Vagina (tissue), 2 donors: ENCODE data around the gene NUS1. TPM values are rescaled to one million over a fixed set of nuclear protein-coding genes. Genes with fewer than 3 reads are reported as not detected.
"Not testable (repeated sequence)": the region's sequence is repeated elsewhere in the genome, so short reads cannot be mapped to it uniquely, and the experiment has no call there.

ENCODE experiments used
- DNase-seq, 2 donors: peaks; one replicate each; pipeline ENCODE4 v3.0.0-alpha.2; 2017; ENCODE audit errors: extremely low spot score in 2 of 2
- H3K27ac ChIP-seq: fragments of 200-600 bp; sonication (generic); one replicate; pipeline ENCODE4 v1.5.1; 2019
- H3K27me3 ChIP-seq: fragments of 200-600 bp; sonication (generic); one replicate; pipeline ENCODE4 v1.5.1; 2019
- H3K36me3 ChIP-seq, 2 donors: fragments of 200-600 bp; sonication (generic); one replicate each; pipeline ENCODE4 v1.5.1; 2017 to 2019
- H3K4me1 ChIP-seq: fragments of 200-600 bp; sonication (generic); one replicate; pipeline ENCODE4 v1.5.1; 2019
- H3K4me3 ChIP-seq, 2 donors: fragments of 200-600 bp; sonication (generic); 1 replicate in 1 of 2; 2 replicates in 1 of 2; pipeline ENCODE4 v1.5.1; 2016 to 2019
- H3K9me3 ChIP-seq: fragments of 200-600 bp; sonication (generic); one replicate; pipeline ENCODE4 v1.5.1; 2019
- CTCF ChIP-seq, 3 experiments: fragments of 450-650 bp in 2 of 3; fragments of 200-600 bp in 1 of 3; sonication (generic) in 1 of 3; IDR thresholded peaks; one replicate each; pipeline ENCODE4 v1.5.1; 2017 to 2019; ENCODE audit warnings: antibody characterized with exemption in 3 of 3, mild to moderate bottlenecking in 2 of 3, moderate library complexity in 2 of 3
- POLR2A ChIP-seq, 2 donors: fragments of 450-650 bp; IDR thresholded peaks; one replicate each; pipeline ENCODE4 v1.6.1; 2017; ENCODE audit warnings: antibody characterized with exemption in 2 of 2, mild to moderate bottlenecking in 2 of 2, moderate library complexity in 2 of 2
- POLR2AphosphoS5 ChIP-seq, 2 donors: sonication (generic); formaldehyde crosslinking; IDR thresholded peaks; one replicate each; pipeline ENCODE4 v1.9.0; 2017; ENCODE audit warnings: antibody characterized with exemption in 2 of 2, mild to moderate bottlenecking in 2 of 2, low read depth in 1 of 2; ENCODE audit not compliant: insufficient read depth in 1 of 2
- intact Hi-C: fragments of 100-400 bp; cut with DNase I; formaldehyde crosslinking; loops from one replicate; pipeline ENCODE4 v1.15.1; 2023
- total RNA-seq: library from RNA; depleted of rRNA; stranded (reverse); fragments of >200 nt; gene quantifications from one replicate; pipeline ENCODE4 v1.2.3, GENCODE V29; 2016

NUS1 gene
- total RNA-seq, 1 donor from 2014 or later: 17.7 TPM

- Histone ChIP-seq H3K4me3 (no peak overlapping the region), H3K36me3 (no peaks in the 10 kb centered on the region), H3K27me3 (no peaks in the 10 kb centered on the region), H3K27ac (no peak overlapping the region), H3K4me1 (no peaks in the 10 kb centered on the region), H3K9me3 (no peaks in the 10 kb centered on the region)
- no peak for TF ChIP-seq CTCF (IDR thresholded peaks at IDR 0.05)
- TF ChIP-seq POLR2AphosphoS5 (IDR thresholded peaks at IDR 0.05; ENCODE audit: insufficient read depth in 1 of 2, low read depth in 1 of 2): no peak
- TF ChIP-seq POLR2A (IDR thresholded peaks at IDR 0.05): no peak
- no peak for DNase-seq
- intact Hi-C loops: no loop called here
Observed at GRCh38 chr6:117728626-117729025, 53.4 kb downstream of the NUS1 start.

GRCh38 chr6:117729613-117730012 is 54.3 kb downstream of the NUS1 start:
- no peak for TF ChIP-seq CTCF (IDR thresholded peaks at IDR 0.05)
- no peak for TF ChIP-seq POLR2AphosphoS5 (IDR thresholded peaks at IDR 0.05; ENCODE audit: insufficient read depth in 1 of 2, low read depth in 1 of 2)
- no peak for TF ChIP-seq POLR2A (IDR thresholded peaks at IDR 0.05)
- no peaks in the 10 kb centered on the region for H3K9me3 ChIP-seq
- no peaks in the 10 kb centered on the region for H3K4me1 ChIP-seq
- no peak overlapping the region for H3K27ac ChIP-seq
- no peaks in the 10 kb centered on the region for H3K27me3 ChIP-seq
- no peak for DNase-seq
- no peak overlapping the region for H3K4me3 ChIP-seq
- no peaks in the 10 kb centered on the region for H3K36me3 ChIP-seq
- intact Hi-C loops: no loop called here

GRCh38 chr6:117733341-117733740 is 58.1 kb downstream of the NUS1 start:
- Histone ChIP-seq H3K27me3 (no peaks in the 10 kb centered on the region), H3K36me3 (no peaks in the 10 kb centered on the region), H3K9me3 (no peaks in the 10 kb centered on the region), H3K4me1 (no peaks in the 10 kb centered on the region), H3K27ac (no peak overlapping the region), H3K4me3 (no peak overlapping the region)
- DNase-seq: no peak
- TF ChIP-seq POLR2A (IDR thresholded peaks at IDR 0.05): no peak
- no peak for TF ChIP-seq POLR2AphosphoS5 (IDR thresholded peaks at IDR 0.05; ENCODE audit: insufficient read depth in 1 of 2, low read depth in 1 of 2)
- no peak for TF ChIP-seq CTCF (IDR thresholded peaks at IDR 0.05)
- intact Hi-C loops: no loop called here

- TF ChIP-seq POLR2A (IDR thresholded peaks at IDR 0.05) (no peak), POLR2AphosphoS5 (IDR thresholded peaks at IDR 0.05; ENCODE audit: insufficient read depth in 1 of 2, low read depth in 1 of 2) (no peak), CTCF (IDR thresholded peaks at IDR 0.05) (no peak)
- Histone ChIP-seq H3K27me3 (no peaks in the 10 kb centered on the region), H3K4me3 (no peak overlapping the region), H3K27ac (no peak overlapping the region), H3K4me1 (no peaks in the 10 kb centered on the region), H3K36me3 (no peaks in the 10 kb centered on the region), H3K9me3 (no peaks in the 10 kb centered on the region)
- intact Hi-C loops: no loop called here
- DNase-seq: no peak
Observed at GRCh38 chr6:117739869-117740268, 64.6 kb downstream of the NUS1 start.

GRCh38 chr6:117740605-117741004 is 65.3 kb downstream of the NUS1 start:
- H3K27me3 ChIP-seq: no peaks in the 10 kb centered on the region
- no peaks in the 10 kb centered on the region for H3K9me3 ChIP-seq
- H3K36me3 ChIP-seq: no peaks in the 10 kb centered on the region
- intact Hi-C loops: no loop called here
- no peak overlapping the region for H3K4me3 ChIP-seq
- TF ChIP-seq CTCF (IDR thresholded peaks at IDR 0.05) (no peak), POLR2AphosphoS5 (IDR thresholded peaks at IDR 0.05; ENCODE audit: insufficient read depth in 1 of 2, low read depth in 1 of 2) (no peak), POLR2A (IDR thresholded peaks at IDR 0.05) (no peak)
- no peak overlapping the region for H3K27ac ChIP-seq
- H3K4me1 ChIP-seq: no peaks in the 10 kb centered on the region
- no peak for DNase-seq

GRCh38 chr6:117750675-117751074 is 75.4 kb downstream of the NUS1 start:
- H3K9me3 ChIP-seq, H3K36me3 ChIP-seq, intact Hi-C loops, DNase-seq, H3K27me3 ChIP-seq, H3K27ac ChIP-seq, H3K4me1 ChIP-seq, H3K4me3 ChIP-seq: not testable (repeated sequence)
